SK-N-SH treated with all-trans-retinoic acid at 6 μM for 48 hours (cell line): ENCODE measurements around the gene TNFSF18.

Experiments used
- BACH2 ChIP-seq: fragments of 250-450 bp; sonication (Bioruptor Pico); IDR thresholded peaks from 2 replicates; pipeline ENCODE4 v1.9.0; 2021; ENCODE audit warnings: mild to moderate bottlenecking, borderline replicate concordance
- SNAI2 ChIP-seq: fragments of 250-450 bp; sonication (Bioruptor Pico); IDR thresholded peaks from 2 replicates; pipeline ENCODE4 v1.5.0; 2020; ENCODE audit warnings: mild to moderate bottlenecking, moderate library complexity
- TCF4 ChIP-seq: fragments of 250-450 bp; sonication (Bioruptor Pico); IDR thresholded peaks from 2 replicates; pipeline ENCODE4 v1.8.0; 2021; ENCODE audit warnings: mild to moderate bottlenecking, moderate library complexity, borderline replicate concordance
- ZC3H10 ChIP-seq: fragments of 250-450 bp; sonication (Bioruptor Pico); IDR thresholded peaks from 2 replicates; pipeline ENCODE4 v1.5.1; 2021; ENCODE audit warnings: mild to moderate bottlenecking, moderate library complexity

GRCh38 chr1:173082913-173083312 is 32.2 kb upstream of the TNFSF18 start:
- no peak for TF ChIP-seq ZC3H10 (CRISPR knock-in tag)
- TF ChIP-seq SNAI2 (CRISPR knock-in tag) = no peak
- no peak for TF ChIP-seq TCF4 (CRISPR knock-in tag)
- TF ChIP-seq BACH2 (CRISPR knock-in tag) = no peak
